ENCODE measurements around the gene MDK.

GRCh38 chr11:46357483-46357936, 24.0 kb upstream of the MDK start:
- TF ChIP-seq CTCF (IDR thresholded peaks at IDR 0.05) (no peak), POLR2A (IDR thresholded peaks at IDR 0.05) (no peak)
